Lower lobe of right lung (tissue), 2 donors: ENCODE measurements around the gene KIAA1958. TPM values are rescaled to one million over a fixed set of nuclear protein-coding genes. Genes with fewer than 3 reads are reported as not detected.
A peak's percentile ranks its signal among the peaks of the same experiment; 100 is the strongest.

ENCODE experiments used
- ATAC-seq, 2 donors: fragments of 200-7000 bp; cut with Tn5 transposase; one replicate each; pipeline ENCODE4 v1.9.1; 2020 to 2022; ENCODE audit warnings: mild to moderate bottlenecking in 2 of 2, moderate library complexity in 2 of 2
- DNase-seq: peaks from one replicate; pipeline ENCODE4 v3.0.0-alpha.2; 2020
- H3K27ac ChIP-seq: fragments of 200-600 bp; one replicate; pipeline ENCODE4 v1.8.0; 2022
- H3K27me3 ChIP-seq: fragments of 200-600 bp; one replicate; pipeline ENCODE4 v1.8.0; 2022; ENCODE audit warnings: low read depth
- H3K36me3 ChIP-seq: fragments of 200-600 bp; one replicate; pipeline ENCODE4 v1.8.0; 2022; ENCODE audit warnings: mild to moderate bottlenecking
- H3K4me1 ChIP-seq: fragments of 200-600 bp; one replicate; pipeline ENCODE4 v1.8.0; 2022
- H3K4me3 ChIP-seq: fragments of 200-600 bp; one replicate; pipeline ENCODE4 v1.8.0; 2022; ENCODE audit warnings: mild to moderate bottlenecking
- H3K9me3 ChIP-seq: fragments of 200-600 bp; one replicate; pipeline ENCODE4 v1.8.0; 2022
- intact Hi-C: fragments of 100-400 bp; cut with DNase I; formaldehyde crosslinking; loops from one replicate; pipeline ENCODE4 v1.11.0; 2022
- total RNA-seq: library from RNA; stranded (reverse); fragmentation: NEBNext Ultra II Directional; extraction: Animal tissue kit (Norgen Biotek cat#: 25700); gene quantifications from one replicate; pipeline ENCODE4 v1.2.1, GENCODE V29; 2021
- TF ChIP-seq, protein P1 (sequence below): fragments of 200-600 bp; IDR thresholded peaks from one replicate; pipeline ENCODE4 v1.8.0; 2022; ENCODE audit warnings: antibody characterized with exemption, mild to moderate bottlenecking
- donor health status: DM: no; HTN: yes; CAD: no; lungs with severe emphysema.

KIAA1958 gene
- total RNA-seq, 1 donor from 2014 or later = 14.1 TPM

- Histone ChIP-seq H3K27me3 (no peaks in the 10 kb centered on the region), H3K4me3 (no peak overlapping the region), H3K36me3 (peaks cover 29% of the 10 kb centered on the region), H3K4me1 (no peaks in the 10 kb centered on the region), H3K27ac (no peak overlapping the region), H3K9me3 (no peaks in the 10 kb centered on the region)
- intact Hi-C loops = no loop called here
- ATAC-seq = no peak
- TF ChIP-seq, protein P1, sequence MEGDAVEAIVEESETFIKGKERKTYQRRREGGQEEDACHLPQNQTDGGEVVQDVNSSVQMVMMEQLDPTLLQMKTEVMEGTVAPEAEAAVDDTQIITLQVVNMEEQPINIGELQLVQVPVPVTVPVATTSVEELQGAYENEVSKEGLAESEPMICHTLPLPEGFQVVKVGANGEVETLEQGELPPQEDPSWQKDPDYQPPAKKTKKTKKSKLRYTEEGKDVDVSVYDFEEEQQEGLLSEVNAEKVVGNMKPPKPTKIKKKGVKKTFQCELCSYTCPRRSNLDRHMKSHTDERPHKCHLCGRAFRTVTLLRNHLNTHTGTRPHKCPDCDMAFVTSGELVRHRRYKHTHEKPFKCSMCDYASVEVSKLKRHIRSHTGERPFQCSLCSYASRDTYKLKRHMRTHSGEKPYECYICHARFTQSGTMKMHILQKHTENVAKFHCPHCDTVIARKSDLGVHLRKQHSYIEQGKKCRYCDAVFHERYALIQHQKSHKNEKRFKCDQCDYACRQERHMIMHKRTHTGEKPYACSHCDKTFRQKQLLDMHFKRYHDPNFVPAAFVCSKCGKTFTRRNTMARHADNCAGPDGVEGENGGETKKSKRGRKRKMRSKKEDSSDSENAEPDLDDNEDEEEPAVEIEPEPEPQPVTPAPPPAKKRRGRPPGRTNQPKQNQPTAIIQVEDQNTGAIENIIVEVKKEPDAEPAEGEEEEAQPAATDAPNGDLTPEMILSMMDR = no peak
- no peak for DNase-seq
These were observed 43.0 kb upstream of the KIAA1958 start for GRCh38 chr9:112443636-112444035.

- H3K36me3 ChIP-seq = peaks cover 23% of the 10 kb centered on the region
- H3K4me1 ChIP-seq = no peaks in the 10 kb centered on the region
- TF ChIP-seq, protein P1 = no peak
- no peak overlapping the region for H3K4me3 ChIP-seq
- intact Hi-C loops = no loop called here
- DNase-seq = no peak
- H3K27me3 ChIP-seq = no peaks in the 10 kb centered on the region
- no peaks in the 10 kb centered on the region for H3K9me3 ChIP-seq
- no peak overlapping the region for H3K27ac ChIP-seq
- ATAC-seq = no peak
These were observed 41.4 kb upstream of the KIAA1958 start for GRCh38 chr9:112445196-112445595.

- TF ChIP-seq, protein P1 = no peak
- H3K9me3 ChIP-seq = no peaks in the 10 kb centered on the region
- peaks cover 23% of the 10 kb centered on the region for H3K36me3 ChIP-seq
- no peak overlapping the region for H3K4me3 ChIP-seq
- peak in 1 of 2 donors; percentile 28 for ATAC-seq
- no peak for DNase-seq
- H3K27ac ChIP-seq = no peak overlapping the region
- no peaks in the 10 kb centered on the region for H3K27me3 ChIP-seq
- intact Hi-C loops = no loop called here
- H3K4me1 ChIP-seq = no peaks in the 10 kb centered on the region
These were observed 40.5 kb upstream of the KIAA1958 start for GRCh38 chr9:112446080-112446479.

GRCh38 chr9:112446526-112446925 is 40.1 kb upstream of the KIAA1958 start:
- intact Hi-C loops = no loop called here
- Histone ChIP-seq H3K27me3 (no peaks in the 10 kb centered on the region), H3K27ac (no peak overlapping the region), H3K4me1 (no peaks in the 10 kb centered on the region), H3K9me3 (no peaks in the 10 kb centered on the region), H3K4me3 (no peak overlapping the region), H3K36me3 (peaks cover 19% of the 10 kb centered on the region)
- TF ChIP-seq, protein P1 = no peak
- ATAC-seq (no peak), DNase-seq (no peak)

GRCh38 chr9:112447283-112447761 is 39.3 kb upstream of the KIAA1958 start:
- DNase-seq (no peak), ATAC-seq (peak in 1 of 2 donors; percentile 23)
- Histone ChIP-seq H3K4me1 (no peaks in the 10 kb centered on the region), H3K27ac (no peak overlapping the region), H3K27me3 (no peaks in the 10 kb centered on the region), H3K4me3 (no peak overlapping the region), H3K9me3 (no peaks in the 10 kb centered on the region), H3K36me3 (peaks cover 15% of the 10 kb centered on the region)
- TF ChIP-seq, protein P1 = no peak
- intact Hi-C loops = no loop called here

DNA sequence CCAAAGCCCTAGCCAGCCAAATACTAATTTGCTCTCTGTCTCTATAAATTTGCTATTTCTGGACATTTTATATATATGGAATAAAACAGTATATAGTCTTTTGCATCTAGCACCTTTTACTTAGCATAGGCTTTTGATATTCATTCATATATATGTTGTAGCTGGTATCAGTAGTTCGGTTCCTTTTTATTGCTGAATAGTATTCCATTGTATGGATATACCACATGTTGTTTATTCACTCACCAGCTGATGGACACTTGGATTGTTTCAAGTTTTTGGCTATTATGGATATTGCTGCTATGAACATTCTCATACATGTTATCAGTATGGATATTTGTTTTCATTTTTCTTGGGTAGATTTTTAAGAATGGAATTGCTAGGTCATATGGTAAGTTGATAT is 23.8 kb upstream of the KIAA1958 start:
- no peak overlapping the region for H3K4me3 ChIP-seq
- DNase-seq (no peak), ATAC-seq (no peak)
- no peaks in the 10 kb centered on the region for H3K4me1 ChIP-seq
- H3K27ac ChIP-seq = no peak overlapping the region
- intact Hi-C loops = no loop called here
- TF ChIP-seq, protein P1 = no peak
- H3K9me3 ChIP-seq = no peaks in the 10 kb centered on the region
- no peaks in the 10 kb centered on the region for H3K27me3 ChIP-seq
- peaks cover 65% of the 10 kb centered on the region for H3K36me3 ChIP-seq
